ENCODE data around the gene TP53. TPM values are rescaled to one million over a fixed set of nuclear protein-coding genes. Genes with fewer than 3 reads are reported as not detected.

The TP53 gene
- total and polyA plus RNA-seq, 2 of the 4 experiments (the other 2 are of a cell fraction) = 31.2 to 48.5 TPM

- DNase-seq (no peak), ATAC-seq (ENCODE audit: low read depth) (no peak)
- no peak overlapping the region for H2AK9ac ChIP-seq (replicated peaks; ENCODE audit: low read depth, low read length, poor library complexity)
- no peak overlapping the region for H2AFZ ChIP-seq (replicated peaks; ENCODE audit: low read length, poor library complexity)
- TF ChIP-seq RCOR1 (IDR thresholded peaks at IDR 0.05; ENCODE audit: insufficient replicate concordance, low read length) (no peak), MXI1 (IDR thresholded peaks at IDR 0.05; ENCODE audit: borderline replicate concordance, low read depth, low read length) (no peak), CTCF (conservative IDR thresholded peaks at IDR 0.05; ENCODE audit: low read depth, low read length) (no peak), ELK1 (IDR thresholded peaks at IDR 0.05; ENCODE audit: borderline replicate concordance, low read depth, low read length) (no peak), MAZ (IDR thresholded peaks at IDR 0.05; ENCODE audit: borderline replicate concordance, low read depth, low read length) (no peak), POLR2A (IDR thresholded peaks at IDR 0.05; ENCODE audit: low read depth, low read length) (no peak), BHLHE40 (IDR thresholded peaks at IDR 0.05; ENCODE audit: low read depth, low read length) (no peak), CHD1 (IDR thresholded peaks at IDR 0.05; ENCODE audit: low read depth, low read length) (no peak), SMC3 (IDR thresholded peaks at IDR 0.05; ENCODE audit: low read depth, low read length) (no peak), USF2 (IDR thresholded peaks at IDR 0.05; ENCODE audit: low read depth, low read length) (no peak), FOS (IDR thresholded peaks at IDR 0.05; ENCODE audit: low read depth, low read length) (no peak), RAD21 (IDR thresholded peaks at IDR 0.05; ENCODE audit: low read length) (no peak)
- H2AK5ac ChIP-seq (ENCODE audit: low read depth, low read length) = no peak overlapping the region
- H3K56ac ChIP-seq (ENCODE audit: extremely low read depth, insufficient read depth, low read length) = no peak overlapping the region
- H4K91ac ChIP-seq (ENCODE audit: insufficient read depth, low read depth, low read length) = no peak overlapping the region
- no peak overlapping the region for H3K4me2 ChIP-seq (ENCODE audit: low read depth, low read length)
- no peak overlapping the region for H4K5ac ChIP-seq (ENCODE audit: low read depth, low read length)
- no peak overlapping the region for H3K4ac ChIP-seq (ENCODE audit: low read depth, low read length)
- H3K18ac ChIP-seq (ENCODE audit: low read depth, low read length) = no peak overlapping the region
- H3K27me3 ChIP-seq (ENCODE audit: control insufficient read depth, insufficient read depth, low read length) = peaks cover 51% of the 10 kb centered on the region
- no peak overlapping the region for H3K4me3 ChIP-seq (ENCODE audit: insufficient read depth, low read depth, low read length)
- no peak overlapping the region for H4K8ac ChIP-seq (ENCODE audit: low read depth in 2 of 2, low read length in 2 of 2)
- in situ Hi-C loops (cut with MboI; ENCODE audit: low sequenced_read_pairs) (no loop called here), intact Hi-C loops (cut with micrococcal nuclease) (no loop called here), dilution Hi-C loops (cut with HindIII; ENCODE audit: low sequenced_read_pairs, unreplicated experiment) (no loop called here)
- ChIA-PET CTCF (interaction anchor here (0.6 kb wide), 1 partner anchor 9 kb away, joined by 3 read pairs; no protein-coding TSS in a partner anchor), POLR2A (ENCODE audit: unreplicated experiment) (no interaction called here)
- H3K27ac ChIP-seq (ENCODE audit: insufficient read depth, low read length) = no peak overlapping the region
- 20% methylated on average over 2 of the region's 19 CpGs; no CpG with 5 or more reads in 1 of the 2 experiments for WGBS, 2 experiments (ENCODE audit: extremely low coverage in 2 of 2, insufficient read length in 1 of 2)
- 0 out of 2 replicates have a peak, but pooled peaks cover 4% of the 10 kb centered on the region for H3K9me1 ChIP-seq (ENCODE audit: insufficient read depth, low read length)
- no peaks in the 10 kb centered on the region for H4K20me1 ChIP-seq (ENCODE audit: insufficient read depth, low read length)
- no peak overlapping the region for H2BK5ac ChIP-seq (ENCODE audit: low read depth, low read length, poor library complexity, severe bottlenecking)
- no peak overlapping the region for H3K23ac ChIP-seq (ENCODE audit: low read depth, low read length)
- no peak overlapping the region for H3K14ac ChIP-seq (replicated peaks; ENCODE audit: low read depth, low read length)
- no peak overlapping the region for H2BK120ac ChIP-seq (ENCODE audit: low read depth, low read length)
- H3K36me3 ChIP-seq (ENCODE audit: control insufficient read depth, insufficient read depth, low read length) = no peaks in the 10 kb centered on the region
- BruUV-seq (replicated peaks) = no TSS peak
- H2BK15ac ChIP-seq (ENCODE audit: low read depth, low read length) = no peak overlapping the region
- peaks cover 4% of the 10 kb centered on the region; the same call in 1 of the 2 replicates for H3K4me1 ChIP-seq (ENCODE audit: control insufficient read depth, insufficient read depth, low read length)
- H3K9ac ChIP-seq (ENCODE audit: low read depth, low read length) = no peak overlapping the region
- no peaks in the 10 kb centered on the region for H3K9me3 ChIP-seq (ENCODE audit: control insufficient read depth, insufficient read depth, low read length)
- no peaks in the 10 kb centered on the region for H3K79me1 ChIP-seq (ENCODE audit: low read depth in 1 of 2, low read length in 2 of 2)
- no peak overlapping the region for H2BK20ac ChIP-seq (ENCODE audit: low read depth, low read length)
Measured at GRCh38 chr17:7712111-7712771, 25.0 kb upstream of the TP53 start.
